Hepatocyte (in vitro differentiated cells): Measurements from ENCODE around the gene SLC16A6. TPM values are rescaled to one million over a fixed set of nuclear protein-coding genes. Genes with fewer than 3 reads are reported as not detected.
"Not testable (repeated sequence)": the region's sequence is repeated elsewhere in the genome, so short reads cannot be mapped to it uniquely, and the experiment has no call there.

Experiments
- DNase-seq: peaks from one replicate; pipeline ENCODE4 v3.0.0-alpha.2; 2016; ENCODE audit warnings: low spot score
- H2AFZ ChIP-seq: fragments of 200-600 bp; sonication (generic); 2 replicates; pipeline ENCODE4 v1.6.0; 2016; ENCODE audit warnings: antibody characterized with exemption, mild to moderate bottlenecking
- H3K27ac ChIP-seq: fragments of 200-600 bp; sonication (generic); 2 replicates; pipeline ENCODE4 v1.5.1; 2016; ENCODE audit warnings: mild to moderate bottlenecking
- H3K27me3 ChIP-seq: fragments of 200-600 bp; sonication (generic); 2 replicates; pipeline ENCODE4 v1.6.1; 2016
- H3K36me3 ChIP-seq: fragments of 200-600 bp; sonication (generic); replicated peaks from 2 replicates; pipeline ENCODE4 v1.5.1; 2016; ENCODE audit warnings: low read depth; ENCODE audit not compliant: insufficient read depth
- H3K4me1 ChIP-seq: fragments of 200-600 bp; sonication (generic); 2 replicates; pipeline ENCODE4 v1.5.1; 2016; ENCODE audit warnings: mild to moderate bottlenecking, moderate library complexity; ENCODE audit not compliant: insufficient read depth
- H3K4me2 ChIP-seq: fragments of 200-600 bp; sonication (generic); 2 replicates; pipeline ENCODE4 v1.6.0; 2016
- H3K4me3 ChIP-seq: fragments of 200-600 bp; sonication (generic); 2 replicates; pipeline ENCODE4 v1.5.1; 2016; ENCODE audit warnings: mild to moderate bottlenecking
- H3K79me2 ChIP-seq: fragments of 200-600 bp; sonication (generic); 2 replicates; pipeline ENCODE4 v1.6.0; 2017; ENCODE audit warnings: mild to moderate bottlenecking
- H3K9me2 ChIP-seq: fragments of 200-600 bp; sonication (generic); replicated peaks from 2 replicates; pipeline ENCODE4 v1.6.0; 2017; ENCODE audit warnings: mild to moderate bottlenecking; ENCODE audit not compliant: insufficient read depth
- H3K9me3 ChIP-seq: fragments of 200-600 bp; sonication (generic); 2 replicates; pipeline ENCODE4 v1.5.1; 2016; ENCODE audit warnings: low read depth, mild to moderate bottlenecking
- H4K20me1 ChIP-seq: fragments of 200-600 bp; sonication (generic); 2 replicates; pipeline ENCODE4 v1.6.0; 2016; ENCODE audit warnings: mild to moderate bottlenecking; ENCODE audit not compliant: insufficient read depth, poor library complexity, severe bottlenecking
- CTCF ChIP-seq: fragments of 200-600 bp; sonication (generic); IDR thresholded peaks from 2 replicates; pipeline ENCODE4 v1.5.1; 2016; ENCODE audit warnings: antibody characterized with exemption, mild to moderate bottlenecking; ENCODE audit not compliant: poor library complexity
- EZH2 ChIP-seq: fragments of 200-600 bp; sonication (generic); IDR thresholded peaks from 2 replicates; pipeline ENCODE4 v1.6.1; 2016; ENCODE audit warnings: antibody characterized with exemption, mild to moderate bottlenecking, borderline replicate concordance
- EZH2phosphoT487 ChIP-seq: fragments of 200-600 bp; sonication (generic); IDR thresholded peaks from one replicate; pipeline ENCODE4 v1.6.1; 2018; ENCODE audit warnings: antibody characterized with exemption, mild to moderate bottlenecking, low read depth, moderate library complexity; ENCODE audit not compliant: unreplicated experiment, severe bottlenecking
- WGBS: methylation state at CpG from one replicate; pipeline ENCODE4 v1.1.6; 2016; ENCODE audit warnings: low lambda C conversion rate; ENCODE audit errors: missing lambda C conversion rate; 5-methylcytosine and 5-hydroxymethylcytosine counted together
- polyA plus RNA-seq: library from polyadenylated mRNA; unstranded; fragments of >200 nt; fragmentation: Nextera tagmentation; extraction: Ambion mirVana; gene quantifications from 2 replicates; pipeline ENCODE4 v1.2.1, GENCODE V29; 2016
- total RNA-seq: library from RNA; depleted of rRNA; stranded (reverse); fragments of >200 nt; gene quantifications from 2 replicates; pipeline ENCODE4 v1.2.3, GENCODE V29; 2014

SLC16A6 gene
- total and polyA plus RNA-seq, 2 experiments from 2014 or later = 0.06 TPM; not detected in 1

DNA sequence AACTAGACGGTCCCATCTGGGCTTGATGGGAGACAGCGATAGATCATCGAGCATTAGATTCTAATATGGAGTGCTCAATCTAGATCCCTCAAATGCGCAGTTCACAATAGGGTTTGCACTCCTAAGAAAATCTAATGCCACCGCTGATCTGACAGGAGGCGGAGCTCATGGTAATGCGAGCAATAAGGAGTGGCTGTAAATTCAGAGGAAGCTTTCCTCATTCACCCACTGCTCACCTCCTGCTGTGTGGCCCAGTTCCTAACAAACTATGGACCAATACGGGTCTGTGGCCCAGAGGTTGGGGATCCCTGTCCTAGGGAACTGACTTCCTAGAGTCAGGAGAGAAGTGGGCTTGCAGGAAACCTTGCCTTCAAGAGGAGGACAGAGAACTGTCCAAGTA lies 68.3 kb downstream of the SLC16A6 start:
- H3K9me2 ChIP-seq = no peaks in the 10 kb centered on the region
- WGBS = 87% methylated on average over 8 of the region's 8 CpGs
- DNase-seq = no peak
- no peak overlapping the region for H3K27ac ChIP-seq
- H3K4me2 ChIP-seq = no peak overlapping the region
- no peak overlapping the region for H3K4me3 ChIP-seq
- no peak for TF ChIP-seq CTCF
- H3K9me3 ChIP-seq = no peaks in the 10 kb centered on the region
- H2AFZ ChIP-seq = no peak overlapping the region
- no peaks in the 10 kb centered on the region for H3K4me1 ChIP-seq
- H4K20me1 ChIP-seq = no peaks in the 10 kb centered on the region
- no peaks in the 10 kb centered on the region for H3K79me2 ChIP-seq
- H3K36me3 ChIP-seq = no peaks in the 10 kb centered on the region
- no peaks in the 10 kb centered on the region for H3K27me3 ChIP-seq

GRCh38 chr17:68221786-68222185 lies 69.1 kb downstream of the SLC16A6 start:
- H3K27ac ChIP-seq = no peak overlapping the region
- no peaks in the 10 kb centered on the region for H4K20me1 ChIP-seq
- H3K79me2 ChIP-seq = no peaks in the 10 kb centered on the region
- no peaks in the 10 kb centered on the region for H3K9me2 ChIP-seq
- no peak overlapping the region for H2AFZ ChIP-seq
- H3K4me2 ChIP-seq = no peak overlapping the region
- TF ChIP-seq EZH2 (no peak), EZH2phosphoT487 (no peak), CTCF (no peak)
- no peaks in the 10 kb centered on the region for H3K36me3 ChIP-seq
- H3K9me3 ChIP-seq = no peaks in the 10 kb centered on the region
- H3K4me1 ChIP-seq = no peaks in the 10 kb centered on the region
- H3K27me3 ChIP-seq = no peaks in the 10 kb centered on the region
- DNase-seq = no peak
- WGBS = 74% methylated on average over 4 of the region's 4 CpGs
- H3K4me3 ChIP-seq = no peak overlapping the region

DNA sequence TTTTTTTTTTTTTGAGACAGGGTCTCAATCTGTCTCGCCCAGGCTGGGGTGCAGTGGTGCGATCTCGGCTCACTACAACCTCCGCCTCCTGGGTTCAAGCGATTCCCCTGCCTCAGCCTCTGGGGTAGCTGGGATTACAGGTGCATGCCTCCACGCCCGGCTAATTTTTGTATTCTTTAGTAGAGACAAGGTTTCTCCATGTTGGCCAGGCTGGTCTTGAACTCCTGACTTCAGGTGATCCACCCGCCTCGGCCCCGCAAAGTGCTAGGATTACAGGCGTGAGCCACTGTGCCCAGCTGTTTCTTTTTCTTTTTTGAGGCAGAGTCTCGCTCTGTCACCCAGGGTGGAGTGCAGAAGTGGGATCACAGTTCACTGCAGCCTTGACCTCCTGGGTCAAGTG lies 70.1 kb downstream of the SLC16A6 start:
- H3K36me3 ChIP-seq, H3K9me3 ChIP-seq, H3K4me2 ChIP-seq, H3K9me2 ChIP-seq, H3K79me2 ChIP-seq, H4K20me1 ChIP-seq, H3K4me1 ChIP-seq, H3K27me3 ChIP-seq, H3K27ac ChIP-seq, DNase-seq, H2AFZ ChIP-seq, H3K4me3 ChIP-seq: not testable (repeated sequence)
- WGBS = 97% methylated on average over 12 of the region's 12 CpGs

DNA sequence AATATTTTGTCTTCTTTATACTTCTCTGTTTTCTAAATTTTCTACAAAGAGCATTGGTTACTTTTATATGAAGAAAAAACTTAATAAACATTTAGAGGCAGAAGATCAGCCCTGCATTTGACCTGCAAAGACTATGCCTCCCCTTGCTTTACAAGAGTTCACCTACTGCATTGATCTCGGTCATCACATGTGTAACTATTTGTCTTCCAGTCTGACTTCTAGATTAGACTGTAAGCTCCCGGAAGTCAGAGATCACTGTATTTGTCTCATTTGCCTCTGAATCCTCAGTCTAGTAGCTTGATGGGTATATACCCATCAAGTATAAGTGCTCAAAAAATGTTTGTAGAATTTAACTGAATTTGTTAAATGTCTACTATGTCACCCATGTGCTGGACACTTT lies 70.7 kb downstream of the SLC16A6 start:
- not testable (repeated sequence) for H3K4me1 ChIP-seq, H3K79me2 ChIP-seq, H3K9me2 ChIP-seq, H3K4me3 ChIP-seq, H2AFZ ChIP-seq, H3K4me2 ChIP-seq, DNase-seq, H4K20me1 ChIP-seq, H3K27ac ChIP-seq, H3K36me3 ChIP-seq, H3K9me3 ChIP-seq, H3K27me3 ChIP-seq
- WGBS = 85% methylated on average over 2 of the region's 2 CpGs

DNA sequence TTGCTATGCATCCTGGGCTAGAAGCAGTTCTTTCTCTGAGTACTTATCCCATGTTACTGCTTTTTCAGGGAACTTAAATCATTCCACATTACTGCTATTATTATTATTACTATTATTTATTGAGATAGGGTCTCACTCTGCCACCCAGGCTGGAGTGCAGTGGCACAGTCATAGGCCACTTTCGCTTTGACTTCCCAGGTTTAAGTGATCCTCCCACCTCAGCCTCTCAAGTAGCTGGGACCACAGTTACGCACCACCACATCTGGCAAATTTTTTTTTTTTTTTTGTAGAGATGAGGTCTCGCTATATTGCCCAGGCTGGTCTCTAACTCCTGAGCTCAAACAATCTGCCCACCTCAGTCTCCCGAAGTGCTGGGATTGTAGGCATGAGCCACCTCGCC lies 71.5 kb downstream of the SLC16A6 start:
- 97% methylated on average over 5 of the region's 5 CpGs for WGBS
- H2AFZ ChIP-seq, H3K27me3 ChIP-seq, H3K36me3 ChIP-seq, H3K4me1 ChIP-seq, H3K9me3 ChIP-seq, H3K9me2 ChIP-seq, H3K4me3 ChIP-seq, DNase-seq, H3K4me2 ChIP-seq, H3K27ac ChIP-seq, H3K79me2 ChIP-seq, H4K20me1 ChIP-seq: not testable (repeated sequence)

Other genes starting within 250 kb of the SLC16A6 start
- gene AMZ2, start 43.1 kb downstream of the SLC16A6 start, total RNA-seq = 58.8 and 64.7 TPM in 2 replicates
- gene AMZ2, start 43.1 kb downstream of the SLC16A6 start, polyA plus RNA-seq = 51.6 and 53.1 TPM in 2 replicates
- gene ARSG, start 368 bp upstream of the SLC16A6 start, total RNA-seq = 1.3 and 3.5 TPM in 2 replicates
- 1.2 and 1.4 TPM in 2 replicates for gene ARSG, start 368 bp upstream of the SLC16A6 start, polyA plus RNA-seq
- gene WIPI1, start 166.4 kb upstream of the SLC16A6 start, total RNA-seq = 67.4 and 84.0 TPM in 2 replicates
- gene WIPI1, start 166.4 kb upstream of the SLC16A6 start, polyA plus RNA-seq = 79.6 and 91.3 TPM in 2 replicates
- 253 and 270 TPM in 2 replicates for gene PRKAR1A, start 221.3 kb upstream of the SLC16A6 start, total RNA-seq
- gene PRKAR1A, start 221.3 kb upstream of the SLC16A6 start, polyA plus RNA-seq = 182 TPM in 2 replicates